Activated effector memory CD4-positive, alpha-beta T cell treated with Interleukin-2 at 50 U/mL for 16 hours (primary cell): ENCODE results near the gene DNAJC4.

Source experiments
- DNase-seq: peaks from one replicate; pipeline ENCODE4 v3.0.0-alpha.2; 2020

The DNAJC4 gene

GRCh38 chr11:64230985-64231365 is 627 bp downstream of the DNAJC4 start:
- no peak for DNase-seq

GRCh38 chr11:64231546-64231945 is 1.2 kb downstream of the DNAJC4 start:
- DNase-seq = no peak

- DNase-seq = no peak
These were observed 2.0 kb downstream of the DNAJC4 start for GRCh38 chr11:64232182-64232966.

- DNase-seq = no peak
These were observed 2.6 kb downstream of the DNAJC4 start for GRCh38 chr11:64232967-64233315.

- peak; percentile 68 for DNase-seq
These were observed 3.7 kb downstream of the DNAJC4 start, which contains the start of gene VEGFB for GRCh38 chr11:64233913-64234586. Gene VEGFB, plus strand, starts transcription at chr11:64234584. Its CDS starts 250 bp downstream, at chr11:64234834.

GRCh38 chr11:64234647-64235379 is 4.5 kb downstream of the DNAJC4 start:
- DNase-seq = peak; percentile 44

GRCh38 chr11:64235437-64236161 is 5.3 kb downstream of the DNAJC4 start:
- no peak for DNase-seq

GRCh38 chr11:64237484-64237951 is 7.2 kb downstream of the DNAJC4 start:
- DNase-seq = no peak

GRCh38 chr11:64238076-64238475 is 7.7 kb downstream of the DNAJC4 start:
- DNase-seq = no peak

- no peak for DNase-seq
These were observed 8.7 kb downstream of the DNAJC4 start for GRCh38 chr11:64238999-64239398.

GRCh38 chr11:64239662-64240434 is 9.5 kb downstream of the DNAJC4 start:
- no peak for DNase-seq

GRCh38 chr11:64240435-64241240 is 10.3 kb downstream of the DNAJC4 start, which contains the start of gene FKBP2:
Gene FKBP2, plus strand, starts transcription at chr11:64241095. Its CDS starts 1,293 bp downstream, at chr11:64242388.
- DNase-seq = peak; percentile 96

- peak; percentile 99 for DNase-seq
These were observed 10.8 kb downstream of the DNAJC4 start for GRCh38 chr11:64241241-64241490.

- DNase-seq = no peak
These were observed 11.4 kb downstream of the DNAJC4 start for GRCh38 chr11:64241491-64242374.

GRCh38 chr11:64243236-64243854 is 13.0 kb downstream of the DNAJC4 start:
- DNase-seq = no peak

GRCh38 chr11:64244107-64244506 is 13.8 kb downstream of the DNAJC4 start:
- DNase-seq = no peak

GRCh38 chr11:64244966-64245365 is 14.6 kb downstream of the DNAJC4 start:
- DNase-seq = no peak

- peak; percentile 50 for DNase-seq
These were observed 15.1 kb downstream of the DNAJC4 start for GRCh38 chr11:64245401-64245796.

- peak; percentile 69 for DNase-seq
These were observed 15.7 kb downstream of the DNAJC4 start for GRCh38 chr11:64245797-64246620.
